Measurements from ENCODE around the gene POPDC2. TPM values are rescaled to one million over a fixed set of nuclear protein-coding genes. Genes with fewer than 3 reads are reported as not detected.

The POPDC2 gene
- total and polyA plus RNA-seq, 8 donors: 1.3 to 6.6 (median 4.8) TPM

GRCh38 chr3:119619094-119619493, 41.3 kb downstream of the POPDC2 start:
- Histone ChIP-seq H3K36me3 (no peaks in the 10 kb centered on the region), H3K27ac (no peak overlapping the region), H3K4me3 (no peak overlapping the region), H3K27me3 (no peaks in the 10 kb centered on the region), H3K4me1 (no peaks in the 10 kb centered on the region), H3K9me3 (no peaks in the 10 kb centered on the region)
- DNase-seq (no peak), ATAC-seq (no peak)
- TF ChIP-seq CTCF (IDR thresholded peaks at IDR 0.05): no peak
- intact Hi-C loops (cut with DNase I): no loop called here

- DNase-seq: no peak
- no peak for ATAC-seq
- intact Hi-C loops (cut with DNase I): no loop called here
These were observed 44.3 kb downstream of the POPDC2 start for GRCh38 chr3:119616056-119616455.

GRCh38 chr3:119613872-119614271, 46.5 kb downstream of the POPDC2 start:
- ATAC-seq: no peak
- H3K4me3 ChIP-seq: no peak overlapping the region
- no peaks in the 10 kb centered on the region for H3K27me3 ChIP-seq
- DNase-seq: no peak
- H3K9me3 ChIP-seq: no peaks in the 10 kb centered on the region
- intact Hi-C loops (cut with DNase I): no loop called here
- no peaks in the 10 kb centered on the region for H3K4me1 ChIP-seq
- TF ChIP-seq CTCF (IDR thresholded peaks at IDR 0.05): no peak
- no peaks in the 10 kb centered on the region for H3K36me3 ChIP-seq
- H3K27ac ChIP-seq: no peak overlapping the region

More at GRCh38 chr3:119616056-119616455, 44.3 kb downstream of the POPDC2 start:
- Histone ChIP-seq H3K9me3 (no peaks in the 10 kb centered on the region), H3K27ac (no peak overlapping the region), H3K27me3 (no peaks in the 10 kb centered on the region), H3K4me3 (no peak overlapping the region), H3K36me3 (no peaks in the 10 kb centered on the region), H3K4me1 (no peaks in the 10 kb centered on the region)
- no peak for TF ChIP-seq CTCF (IDR thresholded peaks at IDR 0.05)

- no peak overlapping the region for H3K4me3 ChIP-seq
- no peak for ATAC-seq
- DNase-seq: no peak
- H3K27me3 ChIP-seq: no peaks in the 10 kb centered on the region
- TF ChIP-seq CTCF (IDR thresholded peaks at IDR 0.05): no peak
- intact Hi-C loops (cut with DNase I): no loop called here
- no peak overlapping the region for H3K27ac ChIP-seq
- H3K4me1 ChIP-seq: no peaks in the 10 kb centered on the region
- H3K9me3 ChIP-seq: no peaks in the 10 kb centered on the region
- H3K36me3 ChIP-seq: no peaks in the 10 kb centered on the region
These were observed 47.2 kb downstream of the POPDC2 start for GRCh38 chr3:119613201-119613600.

- Histone ChIP-seq H3K4me1 (no peaks in the 10 kb centered on the region), H3K27me3 (no peaks in the 10 kb centered on the region), H3K27ac (no peak overlapping the region), H3K9me3 (no peaks in the 10 kb centered on the region), H3K4me3 (no peak overlapping the region), H3K36me3 (no peaks in the 10 kb centered on the region)
- no peak for ATAC-seq
- DNase-seq: no peak
- intact Hi-C loops (cut with DNase I): no loop called here
- TF ChIP-seq CTCF (IDR thresholded peaks at IDR 0.05): no peak
These were observed 48.7 kb downstream of the POPDC2 start for GRCh38 chr3:119611664-119612063.
